ENCODE results near the gene INCA1. TPM values are rescaled to one million over a fixed set of nuclear protein-coding genes. Genes with fewer than 3 reads are reported as not detected.

INCA1 gene
- total and polyA plus RNA-seq, 2 of the 8 experiments (the other 6 are each of a cell fraction or from before 2014, with no cell fraction given): 0.89 to 1.4 TPM

GRCh38 chr17:4948931-4949320 is 48.4 kb downstream of the INCA1 start (continued):
- no peak for TF ChIP-seq RNF2 (IDR thresholded peaks at IDR 0.05; ENCODE audit: borderline replicate concordance, low read depth, low read length, missing control alignments, poor library complexity, severe bottlenecking)
- no peak for TF ChIP-seq BRCA1 (IDR thresholded peaks at IDR 0.05; ENCODE audit: low read depth, low read length)
- TF ChIP-seq POLR2AphosphoS5 (IDR thresholded peaks at IDR 0.05; ENCODE audit: low read depth, low read length): peak; percentile 45; the same call in 1 of the 2 replicates
- TF ChIP-seq, protein P1, sequence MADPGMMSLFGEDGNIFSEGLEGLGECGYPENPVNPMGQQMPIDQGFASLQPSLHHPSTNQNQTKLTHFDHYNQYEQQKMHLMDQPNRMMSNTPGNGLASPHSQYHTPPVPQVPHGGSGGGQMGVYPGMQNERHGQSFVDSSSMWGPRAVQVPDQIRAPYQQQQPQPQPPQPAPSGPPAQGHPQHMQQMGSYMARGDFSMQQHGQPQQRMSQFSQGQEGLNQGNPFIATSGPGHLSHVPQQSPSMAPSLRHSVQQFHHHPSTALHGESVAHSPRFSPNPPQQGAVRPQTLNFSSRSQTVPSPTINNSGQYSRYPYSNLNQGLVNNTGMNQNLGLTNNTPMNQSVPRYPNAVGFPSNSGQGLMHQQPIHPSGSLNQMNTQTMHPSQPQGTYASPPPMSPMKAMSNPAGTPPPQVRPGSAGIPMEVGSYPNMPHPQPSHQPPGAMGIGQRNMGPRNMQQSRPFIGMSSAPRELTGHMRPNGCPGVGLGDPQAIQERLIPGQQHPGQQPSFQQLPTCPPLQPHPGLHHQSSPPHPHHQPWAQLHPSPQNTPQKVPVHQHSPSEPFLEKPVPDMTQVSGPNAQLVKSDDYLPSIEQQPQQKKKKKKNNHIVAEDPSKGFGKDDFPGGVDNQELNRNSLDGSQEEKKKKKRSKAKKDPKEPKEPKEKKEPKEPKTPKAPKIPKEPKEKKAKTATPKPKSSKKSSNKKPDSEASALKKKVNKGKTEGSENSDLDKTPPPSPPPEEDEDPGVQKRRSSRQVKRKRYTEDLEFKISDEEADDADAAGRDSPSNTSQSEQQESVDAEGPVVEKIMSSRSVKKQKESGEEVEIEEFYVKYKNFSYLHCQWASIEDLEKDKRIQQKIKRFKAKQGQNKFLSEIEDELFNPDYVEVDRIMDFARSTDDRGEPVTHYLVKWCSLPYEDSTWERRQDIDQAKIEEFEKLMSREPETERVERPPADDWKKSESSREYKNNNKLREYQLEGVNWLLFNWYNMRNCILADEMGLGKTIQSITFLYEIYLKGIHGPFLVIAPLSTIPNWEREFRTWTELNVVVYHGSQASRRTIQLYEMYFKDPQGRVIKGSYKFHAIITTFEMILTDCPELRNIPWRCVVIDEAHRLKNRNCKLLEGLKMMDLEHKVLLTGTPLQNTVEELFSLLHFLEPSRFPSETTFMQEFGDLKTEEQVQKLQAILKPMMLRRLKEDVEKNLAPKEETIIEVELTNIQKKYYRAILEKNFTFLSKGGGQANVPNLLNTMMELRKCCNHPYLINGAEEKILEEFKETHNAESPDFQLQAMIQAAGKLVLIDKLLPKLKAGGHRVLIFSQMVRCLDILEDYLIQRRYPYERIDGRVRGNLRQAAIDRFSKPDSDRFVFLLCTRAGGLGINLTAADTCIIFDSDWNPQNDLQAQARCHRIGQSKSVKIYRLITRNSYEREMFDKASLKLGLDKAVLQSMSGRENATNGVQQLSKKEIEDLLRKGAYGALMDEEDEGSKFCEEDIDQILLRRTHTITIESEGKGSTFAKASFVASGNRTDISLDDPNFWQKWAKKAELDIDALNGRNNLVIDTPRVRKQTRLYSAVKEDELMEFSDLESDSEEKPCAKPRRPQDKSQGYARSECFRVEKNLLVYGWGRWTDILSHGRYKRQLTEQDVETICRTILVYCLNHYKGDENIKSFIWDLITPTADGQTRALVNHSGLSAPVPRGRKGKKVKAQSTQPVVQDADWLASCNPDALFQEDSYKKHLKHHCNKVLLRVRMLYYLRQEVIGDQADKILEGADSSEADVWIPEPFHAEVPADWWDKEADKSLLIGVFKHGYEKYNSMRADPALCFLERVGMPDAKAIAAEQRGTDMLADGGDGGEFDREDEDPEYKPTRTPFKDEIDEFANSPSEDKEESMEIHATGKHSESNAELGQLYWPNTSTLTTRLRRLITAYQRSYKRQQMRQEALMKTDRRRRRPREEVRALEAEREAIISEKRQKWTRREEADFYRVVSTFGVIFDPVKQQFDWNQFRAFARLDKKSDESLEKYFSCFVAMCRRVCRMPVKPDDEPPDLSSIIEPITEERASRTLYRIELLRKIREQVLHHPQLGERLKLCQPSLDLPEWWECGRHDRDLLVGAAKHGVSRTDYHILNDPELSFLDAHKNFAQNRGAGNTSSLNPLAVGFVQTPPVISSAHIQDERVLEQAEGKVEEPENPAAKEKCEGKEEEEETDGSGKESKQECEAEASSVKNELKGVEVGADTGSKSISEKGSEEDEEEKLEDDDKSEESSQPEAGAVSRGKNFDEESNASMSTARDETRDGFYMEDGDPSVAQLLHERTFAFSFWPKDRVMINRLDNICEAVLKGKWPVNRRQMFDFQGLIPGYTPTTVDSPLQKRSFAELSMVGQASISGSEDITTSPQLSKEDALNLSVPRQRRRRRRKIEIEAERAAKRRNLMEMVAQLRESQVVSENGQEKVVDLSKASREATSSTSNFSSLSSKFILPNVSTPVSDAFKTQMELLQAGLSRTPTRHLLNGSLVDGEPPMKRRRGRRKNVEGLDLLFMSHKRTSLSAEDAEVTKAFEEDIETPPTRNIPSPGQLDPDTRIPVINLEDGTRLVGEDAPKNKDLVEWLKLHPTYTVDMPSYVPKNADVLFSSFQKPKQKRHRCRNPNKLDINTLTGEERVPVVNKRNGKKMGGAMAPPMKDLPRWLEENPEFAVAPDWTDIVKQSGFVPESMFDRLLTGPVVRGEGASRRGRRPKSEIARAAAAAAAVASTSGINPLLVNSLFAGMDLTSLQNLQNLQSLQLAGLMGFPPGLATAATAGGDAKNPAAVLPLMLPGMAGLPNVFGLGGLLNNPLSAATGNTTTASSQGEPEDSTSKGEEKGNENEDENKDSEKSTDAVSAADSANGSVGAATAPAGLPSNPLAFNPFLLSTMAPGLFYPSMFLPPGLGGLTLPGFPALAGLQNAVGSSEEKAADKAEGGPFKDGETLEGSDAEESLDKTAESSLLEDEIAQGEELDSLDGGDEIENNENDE (IDR thresholded peaks at IDR 0.05; ENCODE audit: insufficient replicate concordance, low read length): no peak
- TF ChIP-seq CBX8 (IDR thresholded peaks at IDR 0.05; ENCODE audit: borderline replicate concordance, low read depth, low read length): no peak
- peak; percentile 67 for TF ChIP-seq NRF1 (IDR thresholded peaks at IDR 0.05; ENCODE audit: low read depth, low read length)
- no peak for TF ChIP-seq HDAC6 (IDR thresholded peaks at IDR 0.05; ENCODE audit: low read depth, low read length)
- TF ChIP-seq FOSL1 (IDR thresholded peaks at IDR 0.05; ENCODE audit: insufficient read depth, low read depth, low read length): no peak
- TF ChIP-seq, protein P2, sequence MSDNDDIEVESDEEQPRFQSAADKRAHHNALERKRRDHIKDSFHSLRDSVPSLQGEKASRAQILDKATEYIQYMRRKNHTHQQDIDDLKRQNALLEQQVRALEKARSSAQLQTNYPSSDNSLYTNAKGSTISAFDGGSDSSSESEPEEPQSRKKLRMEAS (IDR thresholded peaks at IDR 0.05): peak; percentile 11; the same call in 1 of the 2 replicates
- peak in 1 of 2 experiments; percentile 25; a peak in 2 of 3 replicates for TF ChIP-seq POLR2A (IDR thresholded peaks at IDR 0.05; ENCODE audit: control extremely low read depth in 1 of 2, low read depth in 2 of 2, low read length in 2 of 2)
- no peak for TF ChIP-seq SP1 (IDR thresholded peaks at IDR 0.05; ENCODE audit: low read depth, low read length)
- TF ChIP-seq ASH2L (IDR thresholded peaks at IDR 0.05; ENCODE audit: low read length): no peak

Data from H1 (cell line).